ENCODE data around the gene COL23A1. TPM values are rescaled to one million over a fixed set of nuclear protein-coding genes. Genes with fewer than 3 reads are reported as not detected.

The COL23A1 gene
- total RNA-seq, 4 donors from 2014 or later, result 0.83 to 1.8 (median 1.5) TPM

DNA sequence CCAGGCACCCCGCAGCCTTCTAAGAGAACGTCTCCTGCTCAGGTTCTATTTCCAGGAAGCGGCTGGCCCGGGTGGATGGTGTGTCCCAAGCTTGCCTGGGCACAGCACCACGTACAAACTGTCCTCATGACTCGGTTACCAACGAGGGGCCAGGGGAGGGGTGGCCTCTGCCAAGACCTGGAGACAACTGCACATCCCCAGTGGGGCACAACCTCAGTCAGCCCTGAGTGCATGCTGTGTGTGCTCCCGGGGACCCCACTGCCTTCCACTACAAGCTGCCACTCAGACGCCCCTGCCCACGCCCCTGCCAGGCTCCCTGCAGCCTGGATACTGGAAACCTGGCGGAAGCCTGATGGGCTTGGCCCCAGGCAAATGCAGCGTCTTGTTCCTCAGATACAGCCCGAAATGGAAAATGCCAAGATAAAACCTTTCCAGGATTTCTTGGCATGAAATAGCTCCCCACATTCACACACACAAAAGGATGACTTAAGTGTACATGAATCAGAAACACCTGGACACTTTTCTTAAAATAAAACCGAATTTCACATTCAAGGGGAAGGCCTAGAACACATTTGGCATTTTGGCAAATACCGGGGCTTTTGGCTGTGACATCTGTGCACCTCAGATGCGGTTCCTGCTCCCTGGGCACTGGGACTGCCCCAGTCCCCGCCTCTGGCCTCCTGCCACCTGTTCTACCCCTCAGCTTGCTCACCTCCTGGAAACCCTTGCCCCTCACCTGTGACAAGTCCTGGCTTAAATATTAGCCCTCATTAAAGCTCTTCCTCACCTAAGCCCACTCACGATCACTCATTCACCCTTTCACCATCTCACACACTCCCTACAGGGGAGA is 62.5 kb downstream of the COL23A1 start:
- no peaks in the 10 kb centered on the region for H3K27me3 ChIP-seq
- H3K9me3 ChIP-seq, result no peaks in the 10 kb centered on the region
- 63% methylated on average over 10 of the region's 18 CpGs for WGBS
- peaks cover 5 to 12% (median 9%) of the 10 kb centered on the region in 4 donors for H3K4me1 ChIP-seq
- intact Hi-C loops (cut with DNase I), result no loop called here
- no peak for DNase-seq (ENCODE audit: extremely low spot score)
- H3K27ac ChIP-seq (replicated peaks in 1 of 4), result no peak overlapping the region
- TF ChIP-seq POLR2AphosphoS5 (IDR thresholded peaks at IDR 0.05), result no peak
- no peaks in the 10 kb centered on the region for H3K36me3 ChIP-seq
- H3K4me3 ChIP-seq, result no peak overlapping the region

DNA sequence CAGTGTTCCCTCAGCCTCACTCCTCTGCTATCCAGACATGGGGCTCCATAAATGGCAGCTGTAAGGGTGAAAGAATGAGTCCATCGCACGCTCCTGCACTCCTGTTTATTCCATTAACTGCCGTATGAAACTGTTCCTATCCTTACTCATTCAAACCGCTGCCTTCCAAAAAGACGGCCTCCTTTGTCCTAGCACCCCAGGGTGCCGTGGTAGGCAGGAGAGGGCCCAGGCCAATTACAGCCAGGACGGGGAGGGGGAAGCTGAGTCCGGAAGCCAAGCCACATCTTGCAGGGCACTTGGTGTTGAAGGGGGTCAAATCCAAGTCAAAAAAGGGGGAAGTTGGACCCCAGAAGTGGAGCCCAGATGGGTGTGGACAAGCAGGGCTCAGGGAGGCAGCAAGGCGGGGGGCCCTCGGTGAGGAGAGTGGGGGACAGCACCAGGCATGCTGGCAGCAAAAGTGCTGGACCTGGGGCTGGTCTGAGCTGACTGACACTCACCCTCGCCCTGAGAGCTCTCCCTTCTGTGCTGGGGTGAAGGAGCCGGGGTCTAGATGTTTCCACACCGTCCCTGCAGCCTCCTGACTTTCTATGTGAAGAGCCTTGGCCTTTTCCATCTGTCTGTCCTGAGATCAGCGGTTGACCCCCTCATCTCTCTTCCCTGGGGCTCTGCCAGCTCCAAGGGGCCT is 63.3 kb downstream of the COL23A1 start:
- TF ChIP-seq, protein P1, sequence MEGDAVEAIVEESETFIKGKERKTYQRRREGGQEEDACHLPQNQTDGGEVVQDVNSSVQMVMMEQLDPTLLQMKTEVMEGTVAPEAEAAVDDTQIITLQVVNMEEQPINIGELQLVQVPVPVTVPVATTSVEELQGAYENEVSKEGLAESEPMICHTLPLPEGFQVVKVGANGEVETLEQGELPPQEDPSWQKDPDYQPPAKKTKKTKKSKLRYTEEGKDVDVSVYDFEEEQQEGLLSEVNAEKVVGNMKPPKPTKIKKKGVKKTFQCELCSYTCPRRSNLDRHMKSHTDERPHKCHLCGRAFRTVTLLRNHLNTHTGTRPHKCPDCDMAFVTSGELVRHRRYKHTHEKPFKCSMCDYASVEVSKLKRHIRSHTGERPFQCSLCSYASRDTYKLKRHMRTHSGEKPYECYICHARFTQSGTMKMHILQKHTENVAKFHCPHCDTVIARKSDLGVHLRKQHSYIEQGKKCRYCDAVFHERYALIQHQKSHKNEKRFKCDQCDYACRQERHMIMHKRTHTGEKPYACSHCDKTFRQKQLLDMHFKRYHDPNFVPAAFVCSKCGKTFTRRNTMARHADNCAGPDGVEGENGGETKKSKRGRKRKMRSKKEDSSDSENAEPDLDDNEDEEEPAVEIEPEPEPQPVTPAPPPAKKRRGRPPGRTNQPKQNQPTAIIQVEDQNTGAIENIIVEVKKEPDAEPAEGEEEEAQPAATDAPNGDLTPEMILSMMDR (IDR thresholded peaks at IDR 0.05), result no peak
- TF ChIP-seq POLR2AphosphoS5 (IDR thresholded peaks at IDR 0.05) (no peak), POLR2A (IDR thresholded peaks at IDR 0.05; ENCODE audit: low read depth) (no peak), EP300 (IDR thresholded peaks at IDR 0.05) (no peak)
- intact Hi-C loops (cut with DNase I), result no loop called here
- Histone ChIP-seq H3K36me3 (no peaks in the 10 kb centered on the region), H3K4me1 (peaks cover 5 to 12% (median 9%) of the 10 kb centered on the region in 4 donors), H3K4me3 (no peak overlapping the region), H3K27me3 (no peaks in the 10 kb centered on the region), H3K27ac (replicated peaks in 1 of 4) (no peak overlapping the region), H3K9me3 (no peaks in the 10 kb centered on the region)
- 83% methylated on average over 13 of the region's 14 CpGs for WGBS
- no peak for DNase-seq (ENCODE audit: extremely low spot score)

DNA sequence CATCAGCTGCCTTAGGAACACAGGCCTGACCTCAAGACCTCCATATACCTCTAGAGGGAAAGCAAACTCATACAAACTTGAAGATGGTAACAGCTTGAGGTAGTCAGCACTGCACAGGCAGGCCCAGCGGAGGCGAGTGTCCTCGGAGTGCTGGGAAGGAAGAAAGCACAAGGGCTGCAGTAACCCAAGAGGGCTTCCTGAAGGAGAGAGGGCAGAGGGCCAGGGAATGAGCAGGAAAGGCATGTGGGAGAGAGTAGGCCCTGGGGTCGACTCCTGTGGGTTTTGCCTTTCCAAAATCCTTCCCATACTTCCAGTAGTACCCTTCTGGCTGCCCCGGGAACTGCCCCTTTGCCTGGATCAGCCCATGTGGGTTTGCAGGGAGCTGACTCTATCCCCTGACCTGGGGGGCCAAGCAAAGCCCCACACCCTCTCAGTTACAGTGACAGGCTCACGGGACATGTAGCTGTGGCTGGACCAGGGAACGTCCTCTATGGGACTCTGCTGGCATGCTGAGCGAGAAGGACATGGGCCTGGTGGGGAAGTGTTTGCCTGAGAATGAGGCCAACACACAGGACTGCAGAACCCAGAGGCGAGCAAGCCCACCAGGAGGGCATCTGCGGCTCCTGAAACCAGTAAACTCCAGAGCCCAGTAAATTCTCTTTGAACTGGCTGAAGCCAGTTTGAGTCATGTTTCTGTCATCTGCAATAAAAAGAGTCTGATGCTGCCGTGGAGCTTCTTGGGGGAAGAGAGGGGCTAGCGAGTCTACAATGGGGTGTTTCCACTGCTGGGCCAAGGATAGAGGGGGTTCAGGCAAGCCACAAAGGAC is 64.1 kb downstream of the COL23A1 start:
- no peaks in the 10 kb centered on the region for H3K9me3 ChIP-seq
- H3K27ac ChIP-seq (replicated peaks in 1 of 4), result no peak overlapping the region
- H3K4me3 ChIP-seq, result no peak overlapping the region
- no peaks in the 10 kb centered on the region for H3K27me3 ChIP-seq
- H3K4me1 ChIP-seq, result peaks cover 5 to 12% (median 9%) of the 10 kb centered on the region in 4 donors
- 89% methylated on average over 12 of the region's 12 CpGs for WGBS
- TF ChIP-seq, protein P1 (IDR thresholded peaks at IDR 0.05), result no peak
- TF ChIP-seq POLR2AphosphoS5 (IDR thresholded peaks at IDR 0.05) (no peak), POLR2A (IDR thresholded peaks at IDR 0.05; ENCODE audit: low read depth) (no peak), EP300 (IDR thresholded peaks at IDR 0.05) (no peak)
- no peak for DNase-seq (ENCODE audit: extremely low spot score)
- H3K36me3 ChIP-seq, result no peaks in the 10 kb centered on the region
- intact Hi-C loops (cut with DNase I), result no loop called here

DNA sequence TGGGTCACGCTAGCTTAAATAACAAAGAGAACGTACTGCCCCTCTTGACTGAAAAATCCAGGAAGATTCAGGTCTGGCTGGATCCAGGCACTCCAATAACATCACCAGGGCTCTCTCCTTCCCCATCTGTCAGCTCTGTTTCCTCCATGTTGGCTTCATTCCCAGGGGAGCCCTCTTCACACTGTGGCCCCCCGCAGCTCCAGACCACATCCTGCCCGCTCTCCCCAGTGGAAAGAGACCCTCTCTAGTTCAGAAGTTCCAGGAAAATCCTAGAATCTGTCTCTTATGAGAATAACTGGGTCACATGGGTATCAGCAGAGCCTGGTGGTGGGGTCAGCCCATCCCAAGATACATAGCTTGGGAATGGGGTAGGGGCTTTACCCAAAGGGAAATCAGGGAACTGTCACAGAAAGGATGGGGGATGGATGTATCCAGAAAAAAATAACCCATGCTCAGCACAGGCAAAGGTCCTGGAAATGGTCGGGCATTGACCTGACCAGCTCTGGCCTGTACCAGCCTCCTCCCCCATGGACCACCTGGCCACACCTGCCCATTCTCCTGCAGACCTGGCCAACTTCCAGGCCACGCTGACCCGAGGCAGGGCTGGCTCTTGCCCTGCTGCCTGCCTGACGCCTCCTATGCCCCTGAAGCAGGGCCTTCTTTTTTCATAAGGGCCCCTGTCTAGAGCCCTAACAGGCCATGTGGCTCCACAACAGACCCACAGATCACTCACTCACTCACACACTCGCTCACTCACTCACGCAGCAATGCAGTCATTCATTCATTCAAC is 65.9 kb downstream of the COL23A1 start:
- no peaks in the 10 kb centered on the region for H3K27me3 ChIP-seq
- intact Hi-C loops (cut with DNase I), result no loop called here
- TF ChIP-seq, protein P1 (IDR thresholded peaks at IDR 0.05), result no peak
- TF ChIP-seq POLR2A (IDR thresholded peaks at IDR 0.05; ENCODE audit: low read depth) (no peak), EP300 (IDR thresholded peaks at IDR 0.05) (no peak), POLR2AphosphoS5 (IDR thresholded peaks at IDR 0.05) (no peak)
- H3K4me3 ChIP-seq, result no peak overlapping the region
- H3K4me1 ChIP-seq, result peaks cover 5 to 12% (median 9%) of the 10 kb centered on the region in 4 donors
- no peaks in the 10 kb centered on the region for H3K9me3 ChIP-seq
- no peak for DNase-seq (ENCODE audit: extremely low spot score)
- no peak overlapping the region for H3K27ac ChIP-seq (replicated peaks in 1 of 4)
- 82% methylated on average over 10 of the region's 10 CpGs for WGBS
- no peaks in the 10 kb centered on the region for H3K36me3 ChIP-seq
